Right kidney (tissue), 1 donor: ENCODE results near the gene XPNPEP2.

ENCODE experiments used
- DNase-seq: peaks from one replicate; pipeline ENCODE4 v3.0.0-alpha.2; 2016

The XPNPEP2 gene

GRCh38 chrX:129798456-129798855, 59.7 kb downstream of the XPNPEP2 start:
- no peak for DNase-seq

- no peak for DNase-seq
Observed at GRCh38 chrX:129798888-129799287, 60.1 kb downstream of the XPNPEP2 start.

DNA sequence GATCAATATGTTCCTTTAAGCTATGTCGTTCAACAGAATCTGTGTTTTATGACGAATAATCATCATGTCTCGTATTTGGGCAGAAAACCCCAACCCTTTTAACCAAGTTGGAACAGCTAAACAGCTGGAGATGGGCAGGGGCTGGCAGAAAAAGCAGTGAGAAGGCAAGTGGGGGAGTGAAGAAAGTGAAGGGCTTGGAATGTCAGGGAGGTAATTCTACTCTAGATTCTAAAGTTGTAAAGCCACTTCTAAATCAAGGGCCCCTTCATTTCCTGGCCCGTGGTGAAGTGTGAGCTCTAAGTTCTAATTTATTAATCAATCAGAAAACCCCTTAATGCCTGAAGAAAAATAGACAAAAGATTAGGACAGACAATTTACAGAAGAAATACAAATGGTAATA, 61.4 kb downstream of the XPNPEP2 start:
- no peak for DNase-seq

- DNase-seq: no peak
Observed at GRCh38 chrX:129802863-129803262, 64.1 kb downstream of the XPNPEP2 start.

GRCh38 chrX:129804806-129805205, 66.0 kb downstream of the XPNPEP2 start:
- no peak for DNase-seq

DNA sequence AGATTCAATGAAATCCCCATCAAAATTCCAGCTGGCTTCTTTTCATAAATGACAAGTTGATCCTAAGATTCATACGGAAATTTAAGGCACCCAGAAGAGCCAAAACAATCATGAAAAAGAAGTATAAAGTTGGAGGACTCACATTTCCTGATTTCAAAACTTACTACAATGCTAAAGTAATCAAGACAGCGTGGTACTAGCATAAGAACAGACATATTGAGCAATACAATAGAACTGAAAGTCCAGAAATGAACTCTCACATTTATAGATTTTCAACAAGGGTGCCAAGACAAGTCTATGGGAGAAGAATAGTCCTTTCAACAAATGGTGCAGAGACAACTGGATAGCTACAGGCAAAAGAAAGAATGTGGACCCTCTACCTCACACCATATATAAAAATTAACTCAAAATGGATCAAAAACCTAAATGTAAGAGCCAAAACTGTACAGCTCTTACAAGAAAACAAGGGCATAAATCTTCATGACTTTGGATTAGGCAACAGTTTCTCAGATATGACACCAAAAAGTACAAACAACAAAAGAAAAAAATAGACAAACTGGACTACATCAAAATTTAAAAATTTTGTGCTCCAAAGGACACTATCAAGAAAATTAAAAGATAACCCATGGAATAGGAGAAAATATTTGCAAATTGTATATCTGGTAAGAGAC, 69.5 kb downstream of the XPNPEP2 start:
- DNase-seq: no peak

GRCh38 chrX:129808829-129809796, 70.3 kb downstream of the XPNPEP2 start:
- no peak for DNase-seq

DNA sequence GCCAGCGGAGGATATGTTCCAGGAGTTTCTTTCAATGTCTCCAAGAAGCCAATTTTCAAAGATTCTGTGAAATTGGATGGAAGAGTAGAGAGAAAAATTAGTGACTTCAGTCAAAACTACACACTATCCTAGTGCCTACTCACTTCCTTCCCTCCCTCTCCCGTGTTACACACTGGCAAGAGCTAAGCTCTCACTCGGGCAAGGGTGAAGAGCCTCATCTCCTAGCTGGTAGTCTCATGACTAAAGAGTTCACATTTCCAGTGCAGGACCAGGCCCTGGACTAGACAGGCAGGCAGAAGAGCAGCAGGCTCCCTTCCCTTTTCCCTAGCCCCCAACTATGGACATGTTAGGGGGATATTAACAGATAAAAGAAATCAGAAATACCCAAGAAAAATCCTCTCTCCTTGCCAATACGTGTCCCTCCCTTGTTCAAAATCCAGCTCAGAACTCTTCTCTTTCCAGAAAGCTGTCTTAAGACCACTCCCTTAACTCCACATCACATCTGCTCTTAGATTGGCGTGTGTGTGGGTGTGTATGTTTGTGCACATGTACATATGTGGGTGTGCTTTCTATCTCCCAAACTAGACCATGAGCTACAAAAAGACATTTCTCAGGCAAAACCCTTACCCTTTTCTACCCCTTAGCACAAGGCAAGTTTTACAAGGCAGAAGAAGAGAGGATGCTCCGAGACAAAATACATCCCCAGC, 75.0 kb downstream of the XPNPEP2 start:
- no peak for DNase-seq

GRCh38 chrX:129818123-129818522, 79.3 kb downstream of the XPNPEP2 start:
- no peak for DNase-seq
